Measurements from ENCODE around the gene AQP5.

The AQP5 gene

GRCh38 chr12:50013361-50014147 is 51.9 kb downstream of the AQP5 start:
- Histone ChIP-seq H3K4me2 (ENCODE audit: insufficient read depth, low read length, poor library complexity, severe bottlenecking) (no peak overlapping the region), H3K4me1 (ENCODE audit: control insufficient read depth in 2 of 2, insufficient read depth in 1 of 2, low read depth in 1 of 2, low read length in 2 of 2) (no peaks in the 10 kb centered on the region), H3K36me3 (replicated peaks in 1 of 2; ENCODE audit: control insufficient read depth in 2 of 2, insufficient read depth in 2 of 2, low read length in 2 of 2) (peaks cover 10 to 81% of the 10 kb centered on the region in 2 donors), H3K27ac (replicated peaks; ENCODE audit: low read length) (no peak overlapping the region), H3K14ac (ENCODE audit: low read length) (no peak overlapping the region), H3K4me3 (ENCODE audit: low read length in 2 of 2) (no peak overlapping the region), H2AFZ (ENCODE audit: low read length) (no peak overlapping the region), H4K91ac (ENCODE audit: low read depth, low read length, poor library complexity) (no peak overlapping the region), H2BK5ac (ENCODE audit: low read length) (no peak overlapping the region), H3K18ac (ENCODE audit: low read length) (no peak overlapping the region), H2AK5ac (ENCODE audit: low read depth, low read length) (no peak overlapping the region), H3K79me1 (ENCODE audit: low read depth, low read length) (peaks cover 4% of the 10 kb centered on the region), H2BK12ac (ENCODE audit: low read length) (no peak overlapping the region), H2BK15ac (ENCODE audit: low read length) (no peak overlapping the region), H4K8ac (ENCODE audit: low read depth, low read length) (no peak overlapping the region), H3K9me3 (replicated peaks in 1 of 2; ENCODE audit: control insufficient read depth in 2 of 2, insufficient read depth in 1 of 2, low read depth in 1 of 2, low read length in 2 of 2) (no peaks in the 10 kb centered on the region), H3K4ac (ENCODE audit: low read length) (no peak overlapping the region), H2BK120ac (ENCODE audit: low read depth, low read length) (no peak overlapping the region), H3K23ac (ENCODE audit: low read depth, low read length, poor library complexity) (no peak overlapping the region), H3K9ac (ENCODE audit: low read depth, low read length, poor library complexity) (no peak overlapping the region), H3K27me3 (ENCODE audit: control insufficient read depth in 3 of 3, insufficient read depth in 3 of 3, low read depth in 1 of 3, low read length in 3 of 3) (peaks cover 0 to 2% (median 0%) of the 10 kb centered on the region in 3 experiments)
- no peak for DNase-seq (ENCODE audit: low spot score)
- WGBS, 2 donors (ENCODE audit: extremely low coverage in 2 of 2, insufficient read length in 2 of 2, insufficient replicate concordance in 1 of 2), result no CpG with 5 or more reads among the region's 2 CpGs

- H3K9me3 ChIP-seq (replicated peaks in 1 of 2; ENCODE audit: control insufficient read depth in 2 of 2, insufficient read depth in 1 of 2, low read depth in 1 of 2, low read length in 2 of 2), result no peaks in the 10 kb centered on the region
- WGBS, 2 donors (ENCODE audit: extremely low coverage in 2 of 2, insufficient read length in 2 of 2, insufficient replicate concordance in 1 of 2), result no CpG with 5 or more reads among the region's 3 CpGs
- H2BK12ac ChIP-seq (ENCODE audit: low read length), result no peak overlapping the region
- H3K36me3 ChIP-seq (replicated peaks in 1 of 2; ENCODE audit: control insufficient read depth in 2 of 2, insufficient read depth in 2 of 2, low read length in 2 of 2), result peaks cover 10 to 78% of the 10 kb centered on the region in 2 donors
- no peaks in the 10 kb centered on the region for H3K4me1 ChIP-seq (ENCODE audit: control insufficient read depth in 2 of 2, insufficient read depth in 1 of 2, low read depth in 1 of 2, low read length in 2 of 2)
- H2BK15ac ChIP-seq (ENCODE audit: low read length), result no peak overlapping the region
- no peak overlapping the region for H3K14ac ChIP-seq (ENCODE audit: low read length)
- peaks cover 6% of the 10 kb centered on the region for H3K79me1 ChIP-seq (ENCODE audit: low read depth, low read length)
- no peak overlapping the region for H2AK5ac ChIP-seq (ENCODE audit: low read depth, low read length)
- no peak overlapping the region for H4K8ac ChIP-seq (ENCODE audit: low read depth, low read length)
- no peak overlapping the region for H2AFZ ChIP-seq (ENCODE audit: low read length)
- H3K23ac ChIP-seq (ENCODE audit: low read depth, low read length, poor library complexity), result no peak overlapping the region
- H3K27me3 ChIP-seq (ENCODE audit: control insufficient read depth in 3 of 3, insufficient read depth in 3 of 3, low read depth in 1 of 3, low read length in 3 of 3), result peaks cover 0 to 2% (median 0%) of the 10 kb centered on the region in 3 experiments
- H2BK120ac ChIP-seq (ENCODE audit: low read depth, low read length), result no peak overlapping the region
- H3K4ac ChIP-seq (ENCODE audit: low read length), result no peak overlapping the region
- H3K4me2 ChIP-seq (ENCODE audit: insufficient read depth, low read length, poor library complexity, severe bottlenecking), result no peak overlapping the region
- no peak overlapping the region for H2BK5ac ChIP-seq (ENCODE audit: low read length)
- H4K91ac ChIP-seq (ENCODE audit: low read depth, low read length, poor library complexity), result no peak overlapping the region
- no peak overlapping the region for H3K9ac ChIP-seq (ENCODE audit: low read depth, low read length, poor library complexity)
- no peak overlapping the region for H3K27ac ChIP-seq (replicated peaks; ENCODE audit: low read length)
- DNase-seq (ENCODE audit: low spot score), result no peak
- H3K18ac ChIP-seq (ENCODE audit: low read length), result no peak overlapping the region
- no peak overlapping the region for H3K4me3 ChIP-seq (ENCODE audit: low read length in 2 of 2)
These were observed 52.7 kb downstream of the AQP5 start for GRCh38 chr12:50014342-50014741.
